Measurements from ENCODE around the gene CELF1.

GRCh38 chr11:47553406-47553743 is 443 bp upstream of the CELF1 start:
- TF ChIP-seq CTCF (IDR thresholded peaks at IDR 0.05) (no peak), POLR2A (IDR thresholded peaks at IDR 0.05) (no peak)
